ENCODE data around the gene ZNF853. TPM values are rescaled to one million over a fixed set of nuclear protein-coding genes. Genes with fewer than 3 reads are reported as not detected.

ZNF853 gene
- total RNA-seq, 1 donor = under 0.01 TPM

DNA sequence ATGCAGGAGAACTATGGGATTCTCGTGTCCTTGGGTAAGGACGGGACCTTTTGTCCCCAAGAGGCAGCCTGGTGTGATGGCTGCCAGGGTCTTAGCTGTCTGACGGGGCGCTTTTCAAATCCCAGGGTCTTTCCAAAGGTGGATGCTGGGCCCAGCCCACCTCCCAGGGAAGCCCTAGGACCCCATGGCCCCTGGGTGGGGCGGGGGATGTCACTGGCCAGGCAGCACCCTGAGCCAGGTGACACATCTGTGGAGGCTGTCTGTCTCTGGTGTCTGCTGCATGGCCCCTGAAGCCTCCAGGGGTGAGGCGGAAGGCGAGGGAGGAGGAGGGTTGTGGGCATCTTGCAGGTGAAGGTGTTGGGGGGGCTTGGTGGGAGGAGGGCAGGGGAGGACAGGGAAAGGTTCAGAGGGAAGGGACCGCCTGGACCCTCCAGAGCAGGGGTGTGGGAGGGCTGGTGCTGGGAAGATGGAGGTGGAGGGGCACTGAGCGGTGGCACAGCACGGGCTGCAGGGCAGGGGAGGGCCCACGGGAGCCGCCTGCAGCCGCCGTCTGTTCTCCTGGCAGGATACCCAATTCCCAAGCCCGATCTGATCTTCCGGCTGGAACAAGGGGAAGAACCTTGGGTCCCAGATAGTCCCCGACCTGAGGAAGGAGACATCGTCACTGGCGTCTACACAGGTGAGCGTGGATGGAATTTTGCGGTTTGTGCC is 28.7 kb downstream of the ZNF853 start:
- TF ChIP-seq, protein P1, sequence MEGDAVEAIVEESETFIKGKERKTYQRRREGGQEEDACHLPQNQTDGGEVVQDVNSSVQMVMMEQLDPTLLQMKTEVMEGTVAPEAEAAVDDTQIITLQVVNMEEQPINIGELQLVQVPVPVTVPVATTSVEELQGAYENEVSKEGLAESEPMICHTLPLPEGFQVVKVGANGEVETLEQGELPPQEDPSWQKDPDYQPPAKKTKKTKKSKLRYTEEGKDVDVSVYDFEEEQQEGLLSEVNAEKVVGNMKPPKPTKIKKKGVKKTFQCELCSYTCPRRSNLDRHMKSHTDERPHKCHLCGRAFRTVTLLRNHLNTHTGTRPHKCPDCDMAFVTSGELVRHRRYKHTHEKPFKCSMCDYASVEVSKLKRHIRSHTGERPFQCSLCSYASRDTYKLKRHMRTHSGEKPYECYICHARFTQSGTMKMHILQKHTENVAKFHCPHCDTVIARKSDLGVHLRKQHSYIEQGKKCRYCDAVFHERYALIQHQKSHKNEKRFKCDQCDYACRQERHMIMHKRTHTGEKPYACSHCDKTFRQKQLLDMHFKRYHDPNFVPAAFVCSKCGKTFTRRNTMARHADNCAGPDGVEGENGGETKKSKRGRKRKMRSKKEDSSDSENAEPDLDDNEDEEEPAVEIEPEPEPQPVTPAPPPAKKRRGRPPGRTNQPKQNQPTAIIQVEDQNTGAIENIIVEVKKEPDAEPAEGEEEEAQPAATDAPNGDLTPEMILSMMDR (IDR thresholded peaks at IDR 0.05; ENCODE audit: insufficient read depth, low read depth, low read length) = no peak
- no peak for DNase-seq (ENCODE audit: low read depth)
- H3K4me3 ChIP-seq (ENCODE audit: low read depth, low read length) = no peak overlapping the region

DNA sequence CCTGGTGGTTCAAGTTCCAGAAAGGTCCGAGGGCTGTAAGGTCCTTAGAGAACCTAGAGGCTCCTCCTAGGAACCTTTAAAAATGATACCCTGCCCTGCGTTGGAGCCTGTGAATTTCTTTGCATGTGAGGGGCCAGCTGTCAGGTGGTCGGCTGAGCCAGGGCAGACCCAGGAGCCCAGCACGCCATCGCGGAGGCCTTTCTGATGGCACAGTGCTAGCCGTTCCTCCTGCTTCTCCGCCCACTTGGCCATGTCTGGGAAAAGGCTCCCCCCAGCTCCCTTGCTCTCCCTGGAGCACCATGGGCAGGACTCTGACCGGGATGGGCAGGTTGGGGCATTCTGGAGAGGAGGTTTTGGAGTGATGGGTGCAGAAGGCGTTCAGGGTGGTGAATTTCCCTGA is 29.3 kb downstream of the ZNF853 start:
- no peak overlapping the region for H3K4me3 ChIP-seq (ENCODE audit: low read depth, low read length)
- DNase-seq (ENCODE audit: low read depth) = no peak
- TF ChIP-seq, protein P1 (IDR thresholded peaks at IDR 0.05; ENCODE audit: insufficient read depth, low read depth, low read length) = no peak

DNA sequence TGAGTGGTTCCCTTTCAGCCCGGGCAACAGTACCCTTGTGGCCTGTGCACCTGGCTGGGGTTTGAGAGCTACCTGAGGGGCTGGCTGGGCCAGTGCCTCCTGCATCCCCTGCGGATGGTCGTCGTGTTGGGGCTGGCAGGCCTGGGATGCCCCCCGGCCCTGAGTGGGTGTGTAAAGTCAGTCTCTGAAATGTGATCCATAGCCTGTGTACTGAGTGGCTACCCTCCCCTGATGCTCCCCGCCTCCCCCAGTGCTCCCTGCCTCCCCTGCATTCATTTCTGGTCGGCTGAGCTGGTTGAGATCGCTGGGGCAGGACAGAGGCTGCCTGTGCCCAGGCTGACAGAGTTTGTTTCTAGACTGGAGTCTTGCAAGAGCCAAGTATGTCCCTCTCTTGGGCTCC is 31.1 kb downstream of the ZNF853 start:
- DNase-seq (ENCODE audit: low read depth) = no peak
- H3K4me3 ChIP-seq (ENCODE audit: low read depth, low read length) = no peak overlapping the region
- TF ChIP-seq, protein P1 (IDR thresholded peaks at IDR 0.05; ENCODE audit: insufficient read depth, low read depth, low read length) = no peak

DNA sequence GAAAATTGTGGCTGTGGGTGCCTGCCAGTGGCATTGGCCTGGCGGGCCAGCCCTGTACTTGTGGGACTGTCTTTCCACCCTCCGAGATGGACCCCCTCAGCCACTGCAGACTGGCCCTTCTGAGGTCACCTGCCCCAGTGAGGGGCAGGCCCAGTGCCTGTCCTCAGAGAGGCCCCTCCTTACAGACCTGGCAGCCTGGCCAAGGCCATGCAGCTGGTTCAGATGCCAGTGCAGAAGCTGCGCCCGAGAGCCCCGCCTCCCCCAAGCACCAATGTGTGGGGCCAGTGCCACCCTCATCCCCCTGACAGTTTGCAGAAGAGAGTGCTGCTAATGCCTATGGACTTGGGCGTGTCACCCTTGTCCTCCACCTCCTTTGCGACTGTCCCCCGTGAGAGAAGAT is 31.7 kb downstream of the ZNF853 start:
- TF ChIP-seq, protein P1 (IDR thresholded peaks at IDR 0.05; ENCODE audit: insufficient read depth, low read depth, low read length) = no peak
- no peak overlapping the region for H3K4me3 ChIP-seq (ENCODE audit: low read depth, low read length)
- DNase-seq (ENCODE audit: low read depth) = no peak

DNA sequence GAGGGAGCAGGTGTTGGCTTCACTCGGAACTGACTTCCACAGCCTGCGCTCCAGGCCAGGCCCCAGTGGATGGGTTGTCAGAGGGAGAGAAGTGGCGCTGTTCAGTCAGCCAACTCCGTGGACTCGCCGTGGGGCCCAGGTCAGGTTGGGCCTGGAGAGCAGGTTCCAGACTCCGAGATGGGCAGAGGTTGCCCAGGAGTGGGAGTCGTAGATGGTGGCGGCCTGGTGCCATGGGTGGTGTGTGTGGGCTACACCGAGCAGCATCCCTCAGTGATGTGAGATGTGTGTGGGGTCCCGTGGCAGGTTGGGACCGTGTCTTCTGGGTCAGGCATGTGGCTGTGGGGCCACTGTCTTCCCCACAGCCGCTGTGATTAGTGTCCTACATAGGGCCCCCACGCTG is 32.1 kb downstream of the ZNF853 start:
- H3K4me3 ChIP-seq (ENCODE audit: low read depth, low read length) = no peak overlapping the region
- no peak for DNase-seq (ENCODE audit: low read depth)
- TF ChIP-seq, protein P1 (IDR thresholded peaks at IDR 0.05; ENCODE audit: insufficient read depth, low read depth, low read length) = no peak

DNA sequence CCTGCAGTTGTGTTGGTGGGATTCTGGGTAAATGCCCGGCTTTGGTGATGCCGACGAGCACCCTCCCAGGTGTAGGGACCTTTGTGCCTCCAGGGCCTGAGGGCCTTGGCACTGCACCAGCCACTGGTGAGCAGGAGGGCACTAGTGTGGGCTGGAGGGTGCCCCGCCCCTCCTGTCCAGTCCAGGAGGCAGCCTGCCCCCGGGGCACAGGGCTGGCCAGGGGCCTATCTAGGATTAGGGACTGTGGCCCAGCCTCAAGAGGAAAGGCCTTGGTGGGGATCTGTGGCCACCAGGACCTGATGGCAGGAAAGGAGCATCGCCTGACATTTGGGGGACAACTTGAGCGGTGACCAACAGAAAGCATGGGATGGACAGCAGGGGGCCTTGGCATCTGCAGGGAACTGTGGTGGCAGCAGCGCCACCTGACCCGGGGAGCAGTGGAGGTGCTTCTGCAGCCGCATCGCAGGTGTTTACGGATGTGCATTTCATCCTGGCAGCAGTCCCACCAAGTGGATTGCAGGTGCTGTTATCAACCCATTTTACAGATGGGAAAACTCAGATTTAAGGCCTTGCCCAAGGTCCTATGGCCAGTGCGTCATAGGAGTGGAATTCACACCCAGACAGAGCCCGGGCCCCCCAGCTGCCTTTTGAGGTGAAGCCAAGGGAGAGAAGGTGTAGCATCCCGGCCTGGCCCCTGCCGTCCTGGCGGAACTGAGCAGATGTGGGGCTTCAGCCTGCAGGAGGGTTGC is 32.8 kb downstream of the ZNF853 start:
- DNase-seq (ENCODE audit: low read depth) = no peak
- H3K4me3 ChIP-seq (ENCODE audit: low read depth, low read length) = no peak overlapping the region
- TF ChIP-seq, protein P1 (IDR thresholded peaks at IDR 0.05; ENCODE audit: insufficient read depth, low read depth, low read length) = no peak

Data from fibroblast of villous mesenchyme (primary cell).